HG02610 (cell line): ENCODE data around the gene PLCB4.

Experiments used
- ATAC-seq: cut with Tn5 transposase; IDR thresholded peaks from one replicate; pipeline ENCODE4 v1.9.1; 2021; ENCODE audit warnings: mild to moderate bottlenecking, moderate library complexity; ENCODE audit not compliant: unreplicated experiment

PLCB4 gene

DNA sequence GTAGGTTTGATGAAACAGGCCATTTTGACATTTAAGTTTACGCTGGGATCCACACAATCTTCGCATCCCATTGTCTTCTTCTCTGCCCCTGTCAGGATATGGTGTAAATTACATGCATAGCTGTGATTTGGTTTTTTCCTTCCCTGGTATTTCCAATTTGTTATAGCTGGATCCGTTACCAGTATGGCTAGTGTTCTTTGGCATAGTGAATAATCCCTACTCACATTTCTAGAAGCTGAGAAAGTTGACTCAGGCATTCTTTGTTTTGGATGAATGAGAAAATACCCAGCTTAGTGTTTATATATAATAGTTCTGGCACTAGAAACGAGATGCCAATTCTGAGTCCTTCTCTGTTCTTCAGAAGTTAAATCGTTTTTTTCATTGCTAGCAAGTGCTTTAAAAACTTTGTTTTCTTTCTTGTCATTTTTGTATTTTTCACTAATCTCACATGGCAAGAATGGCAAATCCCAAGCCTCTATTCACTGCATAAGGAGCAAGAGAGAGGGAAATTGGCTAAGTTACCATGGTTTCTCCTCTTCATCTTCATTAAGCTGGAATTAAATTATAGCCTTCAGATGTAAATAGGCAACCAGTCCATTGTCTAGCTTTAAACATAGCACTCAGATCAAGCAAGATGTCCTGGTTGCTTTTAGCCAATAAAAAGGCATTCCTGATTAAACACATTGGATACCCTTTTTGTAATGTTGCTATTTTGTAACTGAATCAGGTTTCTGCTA, 353.6 kb downstream of the PLCB4 start:
- no peak for ATAC-seq

DNA sequence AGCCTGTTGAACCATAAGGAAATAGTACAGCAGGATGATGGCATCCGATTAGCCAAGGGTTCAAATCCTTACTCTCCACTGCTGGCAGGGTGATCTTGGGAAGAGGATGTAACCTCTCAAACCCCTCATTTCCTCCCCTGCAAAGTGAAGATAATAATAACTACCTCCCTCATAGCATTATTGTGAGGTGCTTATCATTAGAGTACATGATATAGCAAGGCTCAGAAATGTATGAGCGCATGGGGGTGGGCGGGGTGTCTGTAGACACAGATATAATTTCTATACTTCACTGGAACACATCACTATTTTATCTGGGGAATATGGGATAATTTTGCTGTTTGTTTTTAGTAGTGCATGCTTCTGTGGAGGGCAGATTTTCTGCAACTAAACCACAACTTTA, 355.7 kb downstream of the PLCB4 start:
- ATAC-seq = no peak

- no peak for ATAC-seq
Measured at GRCh38 chr20:9427430-9428291, 358.8 kb downstream of the PLCB4 start.

- ATAC-seq = no peak
Measured at GRCh38 chr20:9428292-9428607, 359.4 kb downstream of the PLCB4 start.

DNA sequence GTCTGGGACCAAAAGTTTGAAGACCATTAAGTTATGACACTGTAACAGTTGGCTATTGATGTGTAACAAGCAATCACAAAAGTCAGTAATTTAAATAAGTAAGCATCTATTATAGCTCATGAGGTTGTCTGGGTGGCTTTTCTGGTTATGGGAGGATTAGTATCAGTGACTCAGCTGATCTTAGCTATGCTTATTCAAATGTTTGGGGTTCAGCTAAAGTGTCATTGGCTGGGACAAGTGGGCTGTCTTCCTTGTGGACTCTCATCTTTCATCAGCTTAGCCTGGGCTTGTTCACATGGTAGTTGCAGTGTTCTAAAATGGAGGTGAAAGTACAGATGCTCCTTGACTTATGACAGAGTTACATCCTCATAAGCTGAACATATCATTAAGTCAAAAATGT, 370.9 kb downstream of the PLCB4 start:
- ATAC-seq = no peak

DNA sequence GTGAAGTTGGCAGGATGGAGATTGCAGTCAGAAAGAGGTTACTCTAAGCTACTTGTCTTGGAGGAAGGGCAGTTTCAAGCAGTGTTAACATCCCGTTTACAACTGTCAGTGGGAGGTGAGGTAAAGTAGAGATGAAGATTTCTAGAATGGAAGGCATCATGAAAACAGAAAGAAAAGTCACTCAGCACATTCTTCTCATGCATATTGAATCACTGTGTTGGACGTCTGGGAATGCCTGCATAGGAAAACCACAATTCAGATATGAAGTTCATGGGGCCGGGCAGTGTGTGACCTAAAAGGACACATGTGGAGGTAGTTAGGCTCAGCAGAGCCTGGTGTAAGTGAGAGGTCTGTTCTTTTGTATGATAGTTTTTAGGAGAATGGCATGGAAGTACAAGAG, 372.0 kb downstream of the PLCB4 start:
- no peak for ATAC-seq

- peak; percentile 62 for ATAC-seq
Measured at GRCh38 chr20:9441948-9442347, 373.1 kb downstream of the PLCB4 start.

- ATAC-seq = peak; percentile 91
Measured at GRCh38 chr20:9442858-9443257, 374.0 kb downstream of the PLCB4 start.

GRCh38 chr20:9444921-9445320, 376.0 kb downstream of the PLCB4 start:
- no peak for ATAC-seq

DNA sequence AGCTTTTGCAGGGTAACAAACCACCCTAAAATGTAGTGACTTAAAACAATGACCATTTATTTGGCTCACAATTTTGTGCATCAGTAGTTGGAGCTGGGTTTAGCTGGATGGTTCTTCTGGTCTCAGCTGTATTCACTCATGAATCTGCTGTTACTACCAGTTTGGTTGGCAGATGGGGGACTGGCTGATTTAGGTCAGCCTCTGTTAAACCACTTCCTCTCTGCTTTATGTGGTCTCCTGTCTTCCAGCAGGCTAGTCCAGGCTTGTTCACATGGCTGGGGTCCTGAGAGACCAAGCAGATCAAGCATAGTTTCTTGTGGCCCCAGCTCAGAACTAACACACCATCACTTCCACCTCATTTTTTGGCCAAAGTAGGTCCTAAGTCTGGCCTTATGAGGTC, 378.3 kb downstream of the PLCB4 start:
- peak; percentile 37 for ATAC-seq

GRCh38 chr20:9453201-9453600, 384.3 kb downstream of the PLCB4 start:
- no peak for ATAC-seq

- ATAC-seq = no peak
Measured at GRCh38 chr20:9454791-9455190, 385.9 kb downstream of the PLCB4 start.

- peak; percentile 72 for ATAC-seq
Measured at GRCh38 chr20:9457136-9457535, 388.2 kb downstream of the PLCB4 start.

DNA sequence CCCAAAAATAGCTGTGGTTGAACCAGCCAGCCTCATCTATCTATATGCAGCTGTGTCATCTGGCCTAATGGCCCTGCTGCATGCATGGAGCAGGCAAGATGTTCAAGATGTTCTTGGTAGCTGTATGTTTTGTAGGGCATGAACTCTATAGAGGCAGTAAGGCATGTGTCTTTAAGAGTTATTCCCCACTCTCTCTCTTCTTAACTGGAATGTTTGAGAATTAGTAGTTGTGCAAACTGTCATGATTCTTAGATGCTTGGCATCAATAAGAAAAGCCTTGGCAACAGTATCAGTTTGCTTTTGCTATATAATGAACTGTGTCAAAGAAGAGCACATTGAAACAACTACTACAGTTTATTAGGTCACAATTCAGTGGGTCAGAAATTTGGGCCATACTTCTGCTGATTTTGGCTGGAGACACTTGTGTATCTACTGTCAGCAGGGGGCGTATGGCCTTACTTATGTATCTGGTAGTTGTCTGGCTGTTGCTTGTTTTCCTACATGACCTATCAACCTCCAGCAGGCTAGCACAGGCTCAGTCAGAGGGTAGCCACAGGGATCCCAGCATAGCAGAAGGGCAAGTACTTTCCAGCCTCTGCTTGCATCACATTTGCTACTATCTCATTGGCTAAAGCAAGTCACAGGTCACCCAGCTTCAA, 389.4 kb downstream of the PLCB4 start:
- ATAC-seq = peak; percentile 51

DNA sequence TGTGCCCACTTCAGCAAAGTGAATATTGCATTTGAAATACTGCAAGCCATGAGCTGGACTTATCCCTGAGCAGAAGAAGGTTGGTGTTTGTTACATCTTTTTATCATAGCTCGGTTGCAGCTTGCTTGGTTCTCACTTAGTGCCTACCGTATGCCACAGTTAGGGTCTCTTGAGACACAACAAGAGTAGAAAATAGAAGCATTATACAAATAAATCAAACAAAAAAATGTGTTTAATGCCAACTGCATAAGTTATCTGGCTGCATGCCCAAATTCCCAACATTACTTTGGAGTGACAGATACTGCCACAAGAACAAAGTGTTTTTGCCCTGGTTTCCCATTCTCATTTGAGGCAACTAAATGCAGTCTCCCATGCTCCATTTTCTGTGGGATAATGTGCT, 391.6 kb downstream of the PLCB4 start:
- ATAC-seq = no peak

DNA sequence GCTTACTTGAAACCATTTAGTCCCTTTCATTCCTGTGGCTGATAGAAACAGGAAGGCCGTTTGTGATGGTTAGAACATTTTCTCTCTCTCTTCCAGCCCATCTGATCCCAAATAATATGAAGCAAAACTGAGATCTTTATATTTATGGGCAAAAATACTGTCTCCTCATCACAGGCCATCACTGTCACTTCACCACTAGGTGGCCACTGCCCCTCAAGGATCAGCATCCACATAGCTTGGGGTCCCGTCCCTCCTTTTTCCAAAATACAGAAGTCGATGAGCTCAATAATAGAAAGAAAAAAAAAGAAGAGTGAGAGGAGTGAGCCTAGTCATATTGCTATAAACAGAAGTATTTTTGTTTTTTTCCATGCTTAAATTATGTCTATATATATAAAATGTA, 399.1 kb downstream of the PLCB4 start:
- peak; percentile 49 for ATAC-seq

- ATAC-seq = no peak
Measured at GRCh38 chr20:9474835-9475415, 406.0 kb downstream of the PLCB4 start.

DNA sequence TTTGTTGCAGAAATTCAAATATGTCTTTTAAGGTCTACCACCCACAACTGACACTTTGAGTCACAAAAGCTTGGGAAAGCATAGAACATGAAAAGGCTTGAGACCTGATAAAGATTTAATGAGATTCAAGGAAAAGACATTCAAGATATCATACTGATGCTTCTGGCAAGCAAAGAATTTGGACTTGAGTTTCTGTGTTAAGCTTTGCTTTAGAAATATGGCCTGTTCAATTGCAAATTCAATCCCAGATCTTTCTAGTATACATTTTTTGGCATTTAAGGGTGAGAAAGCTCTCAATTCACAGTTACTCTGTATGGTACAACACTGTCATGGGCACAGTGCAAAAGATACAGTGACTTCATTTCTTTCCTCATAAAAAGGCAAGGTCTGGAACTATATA, 406.6 kb downstream of the PLCB4 start:
- ATAC-seq = no peak

GRCh38 chr20:9476174-9476573, 407.3 kb downstream of the PLCB4 start:
- ATAC-seq = no peak

GRCh38 chr20:9476637-9477036, 407.8 kb downstream of the PLCB4 start:
- ATAC-seq = no peak

DNA sequence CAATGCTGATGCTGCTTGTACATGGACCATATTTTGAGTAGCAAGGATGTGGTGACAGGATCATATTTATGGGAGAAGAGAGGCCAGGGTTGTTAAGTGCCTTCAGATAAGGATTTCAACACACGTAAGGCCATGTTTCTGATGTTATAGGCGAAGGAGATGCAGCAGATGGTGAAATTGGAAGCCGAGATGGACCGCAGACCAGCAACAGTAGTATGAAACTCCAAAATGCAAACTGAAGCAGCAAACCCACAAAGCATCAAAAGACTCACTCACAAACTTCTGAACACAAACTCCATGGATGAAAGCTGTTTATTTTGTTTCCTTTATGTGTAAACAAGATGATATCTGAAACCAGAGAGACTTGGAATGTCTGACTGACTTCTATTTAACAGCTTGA, 409.9 kb downstream of the PLCB4 start:
- ATAC-seq = no peak

DNA sequence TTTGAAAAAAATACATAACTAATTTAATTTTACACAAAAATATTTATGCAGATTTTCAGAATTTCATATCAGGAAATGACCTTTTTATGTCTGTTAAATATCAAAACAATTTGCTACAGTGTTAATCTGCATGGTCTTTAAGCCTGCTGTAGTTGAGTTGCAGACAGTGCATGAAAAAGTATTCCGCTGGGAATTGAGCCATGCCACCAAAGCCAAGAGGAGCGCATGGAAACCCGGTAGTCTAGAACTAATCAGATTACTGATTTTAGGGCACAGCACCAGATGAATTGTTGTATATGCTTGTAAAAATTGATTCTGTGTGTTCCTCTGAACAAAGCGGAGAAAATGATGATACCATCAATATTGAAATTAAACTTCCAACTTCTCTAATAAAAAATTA, 411.2 kb downstream of the PLCB4 start:
- ATAC-seq = no peak
